LHCN-M2 (cell line): ENCODE data around the gene VPS33A. TPM values are rescaled to one million over a fixed set of nuclear protein-coding genes. Genes with fewer than 3 reads are reported as not detected.
"Not testable (repeated sequence)": the region's sequence is repeated elsewhere in the genome, so short reads cannot be mapped to it uniquely, and the experiment has no call there.

Source experiments
- DNase-seq: peaks from one replicate; pipeline ENCODE4 v3.0.0-alpha.2; 2012; ENCODE audit warnings: low read depth
- polyA plus RNA-seq: library from polyadenylated mRNA; unstranded; fragments of >200 nt; gene quantifications from one replicate; pipeline ENCODE4 v1.2.1, GENCODE V29; 2012; ENCODE audit warnings: missing spikeins
- total RNA-seq: library from RNA; depleted of rRNA; stranded (reverse); fragments of >200 nt; gene quantifications from 2 replicates; pipeline ENCODE4 v1.2.3, GENCODE V29; 2014; rRNA removed

VPS33A gene
- 22.4 and 23.1 TPM in 2 replicates for total RNA-seq
- 17.7 TPM for polyA plus RNA-seq

DNA sequence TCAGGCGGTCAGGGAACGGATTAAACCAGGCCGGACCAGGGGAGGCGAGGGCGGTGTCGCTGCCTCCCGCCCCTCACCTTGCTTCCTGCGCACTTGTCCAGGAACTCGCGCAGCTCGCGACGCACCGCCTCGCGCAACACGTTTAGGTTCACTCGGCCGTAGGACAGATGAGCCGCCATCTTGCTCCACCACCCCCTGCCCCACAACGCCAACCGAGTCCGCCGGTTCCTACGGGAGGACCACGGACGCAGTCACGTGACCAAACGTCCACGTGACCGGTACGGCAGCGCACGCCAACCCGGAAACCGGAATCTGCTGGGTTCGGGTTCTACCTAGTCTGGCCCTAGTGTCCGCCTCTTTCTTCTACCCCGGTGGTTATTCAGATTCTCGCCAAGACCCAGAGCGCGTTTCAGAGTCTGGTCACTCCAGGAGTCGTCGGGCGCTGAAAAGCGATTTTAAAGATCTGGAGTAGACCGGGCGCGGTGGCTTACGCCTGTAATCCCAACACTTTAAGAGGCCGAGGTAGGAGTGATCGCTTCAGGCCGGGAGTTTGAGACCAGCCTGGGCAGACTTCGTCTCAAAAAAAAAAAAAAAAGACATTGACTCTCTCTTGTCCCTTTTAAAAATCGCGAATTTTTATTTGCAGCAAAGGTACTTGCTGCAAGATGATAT is at the start of gene VPS33A:
Gene VPS33A, minus strand, starts transcription at position 265 of the 672 bp plus-strand sequence. Its CDS starts 86 bp downstream, at position 179.
- DNase-seq = peak; percentile 96

DNA sequence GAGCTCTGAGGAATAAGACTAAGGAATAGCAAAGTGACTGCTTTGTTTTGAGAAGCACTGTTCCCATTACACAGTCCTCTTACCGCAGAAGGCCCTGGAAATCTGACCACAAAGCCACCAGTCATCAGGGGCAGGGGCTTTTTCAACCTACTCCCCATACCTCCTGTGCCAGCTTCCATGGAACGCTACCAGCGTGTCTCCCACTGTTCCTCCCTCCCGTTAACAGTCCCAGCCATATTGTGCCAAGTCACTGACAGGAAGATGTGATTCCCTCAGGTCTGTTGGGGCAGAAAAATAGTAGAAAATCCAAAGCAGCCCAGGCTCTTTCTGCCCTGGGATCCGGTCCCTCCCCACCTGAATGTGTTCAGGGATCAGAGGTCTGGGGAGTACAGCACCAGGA is 46.6 kb upstream of the VPS33A start:
- peak; percentile 46 for DNase-seq

DNA sequence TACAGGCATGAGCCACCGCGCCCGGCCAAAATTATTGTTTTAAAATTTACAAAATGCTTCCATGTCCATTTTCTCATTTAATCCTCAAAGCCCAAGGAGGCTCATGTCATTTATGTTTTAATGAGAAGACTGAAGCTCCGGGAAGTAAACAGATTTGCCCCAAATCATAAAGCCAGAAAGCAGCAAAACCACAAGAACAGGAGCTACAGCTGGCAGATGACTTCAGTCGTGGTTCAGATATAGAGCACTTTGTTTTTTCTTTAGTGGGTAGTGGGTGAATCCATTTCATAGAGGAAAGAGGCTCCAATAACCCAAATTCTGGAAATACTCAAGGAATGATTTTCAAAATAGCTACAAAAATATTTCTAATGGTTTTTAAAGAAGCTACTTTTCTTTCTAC is 45.4 kb upstream of the VPS33A start:
- peak; percentile 8 for DNase-seq

DNA sequence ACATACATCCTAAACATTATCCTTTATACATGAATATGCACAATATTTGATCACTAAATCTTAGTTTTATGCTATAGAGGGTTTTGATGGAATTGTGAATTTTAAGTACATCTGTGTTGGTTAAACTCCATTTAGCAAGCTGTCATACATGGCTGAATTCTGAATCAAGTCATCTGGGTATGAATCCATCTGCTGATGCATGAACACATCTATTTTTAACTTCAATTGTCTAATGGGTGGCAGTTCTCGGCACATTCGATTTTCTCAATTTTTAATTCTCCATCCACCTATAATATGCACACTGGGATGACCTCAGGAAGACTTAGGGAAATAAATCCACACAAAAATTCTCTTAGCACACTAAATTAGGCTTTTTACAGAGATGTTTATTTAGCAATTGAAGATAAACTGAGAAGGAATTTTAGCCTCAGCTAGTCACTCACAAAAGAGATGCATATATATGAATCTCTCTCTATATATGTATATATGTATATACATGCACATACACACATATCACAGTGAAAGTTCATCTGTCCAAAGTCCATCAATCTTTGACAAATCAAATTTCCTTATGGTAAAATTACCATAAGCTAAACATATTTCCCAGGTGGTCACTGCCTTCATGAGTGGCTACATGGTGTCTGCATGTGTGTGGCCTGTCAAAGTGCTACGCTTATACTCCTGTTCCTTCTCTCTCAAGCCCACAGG is 44.5 kb upstream of the VPS33A start:
- DNase-seq = no peak

DNA sequence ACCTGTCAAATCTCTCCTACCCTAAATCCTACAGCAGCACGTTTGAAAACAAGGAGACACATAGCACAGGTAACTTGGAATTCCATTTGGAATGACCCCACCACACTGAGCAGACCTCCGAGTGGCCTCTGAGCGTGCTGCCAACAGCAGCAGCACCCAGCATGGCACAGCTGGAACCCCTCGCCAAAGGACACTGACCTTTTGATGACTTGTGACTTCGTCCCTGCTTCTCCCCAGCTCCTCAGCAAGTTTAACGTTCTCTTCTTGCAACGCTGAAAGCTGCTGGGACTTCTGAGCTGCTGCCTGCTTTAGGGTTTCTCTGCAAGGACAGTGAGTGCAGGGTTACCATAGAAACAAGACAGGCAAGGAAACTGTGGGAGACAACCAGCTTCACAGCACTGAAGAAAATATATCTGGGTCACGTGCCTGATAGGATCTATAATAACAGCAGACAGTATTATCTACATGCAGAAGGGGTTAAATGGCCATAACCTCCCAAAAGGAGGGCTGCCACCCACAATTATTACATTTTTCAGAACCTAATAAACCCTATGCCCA is 43.3 kb upstream of the VPS33A start:
- no peak for DNase-seq

DNA sequence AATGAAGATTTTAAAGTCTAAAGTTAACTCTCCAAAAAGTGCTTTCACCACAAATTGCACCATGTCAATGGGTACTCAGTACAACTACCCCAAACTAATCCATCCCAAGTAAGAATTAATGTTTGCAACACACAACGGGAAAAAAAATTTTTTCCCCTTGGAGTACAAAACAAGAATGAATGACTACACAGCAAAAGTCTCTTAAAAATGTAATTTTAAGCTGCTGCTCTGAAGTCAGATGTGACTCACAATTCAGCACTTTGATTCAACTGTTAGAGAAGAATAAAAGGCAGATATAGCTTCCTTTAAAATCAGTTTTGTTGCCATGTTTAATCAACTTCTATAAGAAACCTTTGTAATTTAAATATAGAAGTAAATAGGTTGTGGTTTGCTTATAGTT is 42.5 kb upstream of the VPS33A start:
- peak; percentile 21 for DNase-seq

DNA sequence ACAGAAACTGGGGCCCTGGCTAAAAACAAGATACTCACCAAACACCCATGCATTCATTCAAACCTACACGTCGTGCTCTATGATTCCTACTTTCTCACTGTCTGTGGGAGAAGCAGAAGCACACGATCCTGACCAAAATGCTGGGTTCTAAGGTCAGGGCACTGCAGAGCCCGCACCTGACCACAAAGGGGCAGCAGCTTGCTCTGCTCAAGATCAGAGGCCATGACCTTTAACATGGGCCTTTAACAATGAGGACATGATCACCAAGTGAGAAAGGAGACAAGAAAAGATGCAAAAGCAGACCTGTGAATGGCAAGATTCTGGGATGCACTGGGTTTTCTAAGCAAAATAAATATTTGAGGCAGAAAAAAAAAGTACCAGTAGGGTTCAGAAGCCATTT is 40.1 kb upstream of the VPS33A start:
- no peak for DNase-seq

DNA sequence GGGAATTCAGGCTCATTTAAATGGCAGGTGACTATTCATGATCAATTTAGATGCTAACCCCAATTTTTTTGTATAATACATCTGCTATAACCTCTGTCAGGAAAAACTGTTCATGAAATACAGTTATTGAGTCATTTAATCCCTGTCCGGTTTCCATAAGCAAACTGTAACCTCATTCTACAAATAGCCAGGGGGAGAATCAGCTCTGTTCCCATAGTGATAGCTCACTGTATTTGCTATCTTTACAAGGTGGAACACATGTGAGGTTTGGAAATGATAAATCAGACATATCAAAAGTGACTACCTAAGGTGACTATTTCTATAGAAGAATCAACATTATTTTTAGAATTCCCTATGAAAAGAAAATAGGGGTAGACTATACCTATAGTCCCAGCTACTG is 38.6 kb upstream of the VPS33A start:
- DNase-seq = no peak

DNA sequence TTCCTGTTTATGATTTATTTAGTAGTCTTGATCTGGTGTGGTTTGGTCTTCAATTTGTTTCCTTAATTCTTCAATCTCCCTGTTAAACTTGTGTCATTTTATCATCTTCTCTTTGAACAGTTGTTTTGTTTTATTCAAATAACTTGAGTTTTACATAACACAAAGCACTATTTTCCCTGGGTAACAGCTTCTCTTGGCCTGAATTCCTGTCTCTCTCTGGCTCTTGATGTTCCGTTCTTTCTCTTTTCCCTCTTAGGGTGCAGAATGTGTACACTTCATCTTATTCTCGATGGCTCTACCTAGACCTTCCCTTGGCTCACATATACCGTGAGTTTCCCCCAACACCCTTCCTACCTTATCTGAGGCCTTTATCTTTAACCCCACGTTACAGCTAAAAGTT is 36.8 kb upstream of the VPS33A start:
- no peak for DNase-seq

DNA sequence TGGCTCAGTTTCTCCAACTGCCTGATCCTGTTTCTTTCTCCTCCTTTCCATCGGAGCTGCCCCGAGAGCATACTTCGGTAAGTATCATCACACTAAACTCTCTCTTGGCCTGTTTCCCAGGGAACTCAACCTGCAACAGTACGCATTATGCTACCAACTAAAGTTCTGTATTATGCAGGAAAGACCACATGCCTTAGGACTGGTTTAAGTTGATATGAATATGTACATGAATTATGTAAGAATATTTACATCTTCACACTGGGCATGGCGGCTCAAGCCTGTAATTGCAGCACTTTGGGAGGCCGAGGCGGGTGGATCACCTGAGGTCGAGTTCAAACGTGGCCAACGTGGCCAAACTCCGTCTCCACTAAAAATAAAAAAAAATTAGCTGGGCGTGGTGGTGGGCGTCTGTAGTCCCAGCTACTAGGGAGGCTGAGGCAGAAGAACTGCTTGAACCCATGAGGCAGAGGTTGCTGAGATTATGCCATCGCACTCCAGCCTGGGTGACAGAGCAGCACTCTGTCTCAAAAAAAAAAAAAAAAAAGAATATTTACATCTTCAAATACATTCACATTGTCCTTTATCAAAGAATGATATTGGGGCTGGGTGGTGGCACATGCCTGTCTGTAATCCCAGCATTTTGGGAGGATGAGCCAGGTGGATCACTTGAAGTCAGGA is 31.9 kb upstream of the VPS33A start:
- no peak for DNase-seq

DNA sequence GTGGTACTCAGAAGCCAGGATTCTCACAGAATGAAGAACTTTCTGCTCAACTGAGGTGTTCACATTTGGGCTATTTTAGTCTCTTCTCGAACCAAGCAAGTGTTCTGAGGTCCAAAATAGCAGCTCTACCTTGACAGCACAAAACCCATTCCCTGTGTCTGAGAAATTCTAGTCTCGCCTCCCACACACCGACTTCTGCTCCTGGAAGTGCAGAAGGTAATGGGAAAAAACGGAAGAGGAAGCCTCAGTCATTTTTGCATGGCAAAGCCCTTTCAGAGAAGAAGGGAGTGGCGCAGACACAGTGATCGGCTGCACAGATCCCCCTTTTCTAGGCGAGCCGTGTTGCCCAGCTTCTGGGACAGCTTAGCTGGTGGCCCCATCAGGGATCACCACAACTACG is 31.2 kb upstream of the VPS33A start:
- DNase-seq = no peak

DNA sequence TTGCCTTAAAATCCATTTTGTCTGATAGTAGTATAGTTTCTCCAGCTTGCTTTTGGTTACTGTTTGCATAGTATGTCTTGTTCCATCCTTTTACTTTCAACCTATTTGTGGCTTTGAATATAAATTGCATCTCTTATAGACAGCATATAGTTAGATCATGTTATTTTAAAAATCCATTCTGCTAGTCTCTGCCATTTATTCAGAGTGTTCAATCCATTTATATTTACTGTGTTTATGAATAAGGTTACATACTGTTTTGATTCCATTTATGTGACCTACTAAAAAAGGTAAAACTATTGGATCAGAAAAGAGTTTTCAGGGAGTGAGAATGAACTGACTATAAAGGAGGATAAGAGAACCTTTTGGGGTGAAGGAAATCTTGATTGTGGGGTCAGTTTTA is 29.6 kb upstream of the VPS33A start:
- DNase-seq = no peak

DNA sequence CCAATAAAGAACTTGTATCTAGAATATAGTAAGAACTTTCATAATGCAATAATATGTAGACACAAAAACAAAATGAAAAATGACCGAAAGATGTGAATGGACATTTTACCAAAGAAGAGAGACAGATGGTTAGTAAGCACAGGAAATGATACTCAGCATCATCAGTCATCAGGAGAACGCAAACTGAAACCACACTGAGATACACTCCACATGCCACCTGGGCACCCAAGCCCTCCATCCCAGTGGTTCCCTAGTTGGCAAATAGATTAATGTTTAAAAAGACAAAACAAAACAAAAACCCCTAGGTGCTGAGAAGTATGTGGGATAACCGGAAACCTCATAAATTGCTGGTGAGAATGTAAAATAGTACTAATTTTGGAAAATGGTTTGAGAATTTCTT is 26.8 kb upstream of the VPS33A start:
- DNase-seq = no peak

DNA sequence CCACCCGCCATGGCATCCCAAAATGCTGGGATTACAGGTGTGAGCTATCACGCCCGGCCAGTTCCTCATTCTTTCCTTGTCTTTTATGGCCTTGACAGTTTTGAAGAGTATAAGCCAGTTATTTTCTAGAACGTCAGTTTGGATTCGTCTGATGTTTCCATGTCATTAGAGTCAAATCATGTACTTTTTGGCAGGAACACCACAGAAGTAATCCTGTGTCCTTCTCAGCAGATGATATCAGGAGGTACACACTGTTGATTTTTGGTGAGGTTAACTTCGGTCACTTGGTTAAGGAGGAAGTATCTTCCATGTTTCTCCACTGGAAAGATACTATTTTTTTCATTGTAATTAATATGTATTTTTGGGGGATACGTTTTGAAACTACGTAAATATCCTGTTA is 25.1 kb upstream of the VPS33A start:
- DNase-seq = no peak

DNA sequence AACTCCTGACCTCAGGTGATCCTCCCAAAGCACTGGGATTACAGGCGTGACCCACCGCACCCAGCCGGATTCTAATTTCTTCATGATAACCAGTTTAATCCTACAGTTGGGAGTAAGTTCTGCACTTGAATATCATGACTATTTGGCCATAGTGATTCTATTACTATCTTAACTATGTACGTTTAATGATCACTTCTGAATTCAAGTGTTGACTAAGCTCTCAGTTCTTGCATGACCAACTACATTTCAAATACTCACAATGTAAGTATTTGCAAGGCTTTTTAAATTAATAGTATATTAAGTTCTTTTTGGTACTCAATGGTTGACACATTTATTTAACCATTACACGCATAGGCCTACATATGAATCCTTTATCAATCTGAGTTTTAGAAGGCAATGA is 17.4 kb upstream of the VPS33A start:
- no peak for DNase-seq

DNA sequence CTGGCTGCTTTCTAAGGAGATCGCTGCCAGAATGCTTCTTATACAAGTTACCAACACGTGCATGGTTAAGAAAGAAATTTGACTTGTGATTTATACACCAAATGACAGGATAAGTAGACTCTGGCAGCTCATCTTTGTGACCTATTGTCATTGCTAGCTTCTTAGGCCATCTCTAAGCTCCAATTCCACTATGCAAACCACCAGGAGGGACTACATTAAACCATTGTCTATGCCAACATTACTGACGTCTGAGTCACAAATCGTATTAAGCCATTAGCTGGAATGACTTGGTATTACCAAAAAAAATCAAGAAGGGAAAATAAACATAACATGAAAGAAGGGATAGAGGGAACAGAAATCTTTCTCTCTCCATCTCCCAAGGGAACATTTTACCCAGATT is 15.8 kb upstream of the VPS33A start:
- peak; percentile 69 for DNase-seq

DNA sequence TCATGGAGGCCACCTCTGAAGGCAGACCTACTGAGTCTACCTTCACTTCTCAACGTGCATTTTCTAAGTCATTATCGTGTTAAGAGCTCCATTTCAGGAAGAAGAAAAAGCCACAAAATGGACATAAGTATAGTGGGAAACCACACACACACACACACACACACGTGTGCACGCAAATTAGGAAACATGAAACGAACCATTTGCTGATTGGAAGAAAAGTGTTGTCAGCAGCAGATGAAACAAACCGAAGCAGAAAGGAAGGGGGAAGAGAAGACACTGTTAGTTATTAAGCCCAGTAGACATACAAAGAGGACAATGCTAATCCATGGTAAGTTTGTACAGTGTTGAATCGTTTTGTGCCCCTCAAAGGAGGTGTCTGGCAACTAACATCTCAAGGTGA is 9.9 kb upstream of the VPS33A start:
- no peak for DNase-seq

DNA sequence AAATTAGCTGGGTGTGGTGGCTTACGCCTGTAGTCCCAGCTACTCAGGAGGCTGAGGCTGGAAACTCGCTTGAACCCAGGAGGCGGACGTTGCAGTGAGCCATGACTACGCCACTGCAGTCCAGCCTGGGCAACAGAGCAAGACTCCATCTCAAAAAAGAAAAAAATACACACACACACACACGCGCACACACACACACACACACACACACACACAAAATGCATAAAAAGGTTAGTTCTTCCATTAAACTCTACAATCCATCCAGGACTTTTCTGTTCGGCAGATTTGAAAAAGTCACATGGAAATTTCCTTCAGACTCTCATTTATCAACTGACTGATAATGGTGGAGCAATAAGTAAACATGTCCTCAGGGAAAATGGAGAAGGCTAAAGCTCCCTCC is 9.2 kb upstream of the VPS33A start:
- DNase-seq = no peak

DNA sequence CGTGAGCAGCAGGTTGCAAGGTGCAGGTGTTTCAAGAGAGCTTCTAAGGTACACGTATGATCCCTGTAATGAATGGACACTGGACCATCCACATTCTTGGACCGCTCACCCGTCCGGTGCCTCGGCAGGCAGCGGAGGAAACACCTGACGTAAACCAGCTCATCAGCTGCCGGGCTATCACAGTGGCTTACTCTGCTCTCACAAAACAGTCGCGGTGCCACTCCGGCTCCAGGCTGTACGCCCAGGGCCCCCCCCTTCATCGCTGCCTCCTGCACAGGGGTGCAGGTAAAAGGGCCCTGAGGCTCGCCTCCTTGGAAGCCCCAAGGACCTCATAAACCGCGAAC is 436 bp downstream of the VPS33A start:
- no peak for DNase-seq

DNA sequence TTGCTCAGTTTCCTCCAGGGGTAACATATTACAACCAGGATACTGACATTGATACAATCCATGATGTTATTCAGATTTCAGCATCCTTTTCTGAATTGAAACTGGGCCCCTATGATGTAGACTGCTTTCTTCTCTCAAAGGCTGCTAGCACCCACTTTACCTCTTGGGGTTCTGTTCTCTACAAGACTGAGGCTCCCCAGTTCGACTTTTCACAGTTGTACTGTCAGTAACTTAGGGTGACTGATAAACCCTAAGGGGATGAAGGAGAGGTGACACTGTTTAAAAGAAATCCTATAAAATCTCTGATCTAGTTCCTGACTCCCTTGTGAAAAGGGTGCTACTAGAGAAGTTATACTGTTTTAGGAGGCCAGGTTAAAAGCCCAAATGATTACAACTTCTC is 818 bp downstream of the VPS33A start:
- DNase-seq = peak; percentile 4

DNA sequence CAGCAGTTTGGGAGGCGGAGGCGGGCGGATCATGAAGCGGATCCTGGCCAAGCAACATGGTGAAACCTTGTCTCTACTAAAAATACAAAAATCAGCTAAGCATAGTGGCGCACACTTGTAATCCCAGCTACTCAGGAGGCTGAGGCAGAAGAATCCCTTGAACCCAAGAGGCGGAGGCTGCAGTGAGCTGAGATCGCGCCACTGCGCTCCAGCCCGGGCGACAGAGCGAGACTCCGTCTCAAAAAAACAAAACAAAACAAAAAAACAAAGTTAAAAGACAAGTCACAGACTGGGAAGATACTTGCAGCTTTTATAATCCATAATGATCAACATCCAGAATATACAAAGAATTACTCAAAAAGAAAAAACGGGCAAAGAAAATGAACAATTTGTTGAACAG is 5.6 kb downstream of the VPS33A start:
- DNase-seq = not testable (repeated sequence)

DNA sequence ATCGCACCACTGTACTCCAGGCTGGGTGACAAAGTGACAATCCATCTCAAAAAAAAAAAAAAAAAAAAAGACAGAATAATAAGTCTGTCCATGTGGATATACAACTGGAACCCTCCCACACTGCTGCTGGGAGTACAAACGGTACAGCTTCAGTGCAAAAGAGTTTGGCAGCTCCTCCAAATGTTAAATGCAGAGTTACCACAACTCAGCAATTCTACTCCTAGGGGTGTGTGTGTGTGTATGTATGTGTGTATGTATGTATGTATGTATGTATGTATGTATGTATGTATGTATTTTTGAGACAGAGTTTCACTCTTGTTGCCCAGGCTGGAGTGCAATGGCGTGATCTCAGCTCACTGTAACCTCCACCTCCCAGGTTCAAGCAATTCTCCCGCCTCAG is 7.4 kb downstream of the VPS33A start:
- not testable (repeated sequence) for DNase-seq

DNA sequence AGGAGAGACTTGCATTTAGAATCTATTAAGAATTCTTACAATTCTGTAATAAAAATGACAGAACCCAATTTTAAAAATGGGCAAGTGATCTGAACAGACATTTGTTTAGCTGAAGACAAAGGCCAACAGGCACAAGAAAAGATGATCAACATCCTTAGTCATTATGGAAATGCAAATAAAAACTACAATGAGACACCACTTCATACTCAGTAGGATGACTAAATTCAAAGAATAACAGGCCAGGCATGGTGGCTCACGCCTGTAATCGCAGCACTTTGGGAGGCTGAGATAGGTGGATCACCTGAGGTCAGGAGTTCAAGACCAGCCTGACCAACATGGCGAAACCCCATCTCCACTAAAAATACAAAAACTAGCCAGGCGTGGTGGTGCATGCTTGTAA is 7.8 kb downstream of the VPS33A start:
- not testable (repeated sequence) for DNase-seq
